ENCODE data around the gene LCE3B.

Gene LCE3B

GRCh38 chr1:152663098-152663497, 49.5 kb downstream of the LCE3B start, which contains the start of gene LCE2D:
Gene LCE2D (plus strand): TSS chr1:152663380. CDS start chr1:152664106, 726 bp downstream.
- DNase-seq = no peak

All from T-helper 2 cell (primary cell).